ENCODE results near the gene CCDC3.
A peak's percentile ranks its signal among the peaks of the same experiment; 100 is the strongest.

The CCDC3 gene

GRCh38 chr10:12919574-12919973 lies 81.9 kb downstream of the CCDC3 start:
- DNase-seq = no peak

GRCh38 chr10:12916587-12916986 lies 84.9 kb downstream of the CCDC3 start:
- no peak for DNase-seq

- DNase-seq = no peak
Observed at GRCh38 chr10:12915637-12916168, 85.8 kb downstream of the CCDC3 start.

GRCh38 chr10:12914111-12914510 lies 87.4 kb downstream of the CCDC3 start:
- DNase-seq = no peak

GRCh38 chr10:12911795-12912194 lies 89.7 kb downstream of the CCDC3 start:
- no peak for DNase-seq

GRCh38 chr10:12910835-12911234 lies 90.7 kb downstream of the CCDC3 start:
- DNase-seq = no peak

- DNase-seq = no peak
Observed at GRCh38 chr10:12909836-12910185, 91.7 kb downstream of the CCDC3 start.

GRCh38 chr10:12909182-12909835 lies 92.2 kb downstream of the CCDC3 start:
- DNase-seq = no peak

GRCh38 chr10:12908773-12909172 lies 92.7 kb downstream of the CCDC3 start:
- DNase-seq = no peak

- DNase-seq = no peak
Observed at GRCh38 chr10:12907656-12908055, 93.9 kb downstream of the CCDC3 start.

- no peak for DNase-seq
Observed at GRCh38 chr10:12906051-12906541, 95.4 kb downstream of the CCDC3 start.

- no peak for DNase-seq
Observed at GRCh38 chr10:12905067-12905466, 96.4 kb downstream of the CCDC3 start.

- no peak for DNase-seq
Observed at GRCh38 chr10:12902851-12903358, 98.6 kb downstream of the CCDC3 start.

GRCh38 chr10:12902135-12902572 lies 99.4 kb downstream of the CCDC3 start:
- peak; percentile 30 for DNase-seq

- no peak for DNase-seq
Observed at GRCh38 chr10:12899546-12899945, 102.0 kb downstream of the CCDC3 start.

GRCh38 chr10:12898271-12898670 lies 103.2 kb downstream of the CCDC3 start:
- no peak for DNase-seq

GRCh38 chr10:12897278-12897677 lies 104.2 kb downstream of the CCDC3 start:
- DNase-seq = no peak

GRCh38 chr10:12896251-12896650 lies 105.3 kb downstream of the CCDC3 start:
- DNase-seq = no peak

GRCh38 chr10:12892924-12893323 lies 108.6 kb downstream of the CCDC3 start:
- DNase-seq = no peak

GRCh38 chr10:12890958-12891357 lies 110.6 kb downstream of the CCDC3 start:
- no peak for DNase-seq

- no peak for DNase-seq
Observed at GRCh38 chr10:12888470-12888869, 113.0 kb downstream of the CCDC3 start.

GRCh38 chr10:12887780-12888179 lies 113.7 kb downstream of the CCDC3 start:
- no peak for DNase-seq

GRCh38 chr10:12884851-12885250 lies 116.7 kb downstream of the CCDC3 start:
- DNase-seq = no peak

- DNase-seq = no peak
Observed at GRCh38 chr10:12880423-12880822, 121.1 kb downstream of the CCDC3 start.

- no peak for DNase-seq
Observed at GRCh38 chr10:12877150-12877549, 124.4 kb downstream of the CCDC3 start.

All from stimulated activated CD4-positive, alpha-beta T cell treated with anti-CD3 and anti-CD28 coated beads, Interleukin-4, amount 100 ng/mL, for 1 hour (primary cell).